Kidney epithelial cell (primary cell): ENCODE results near the gene TP73. TPM values are rescaled to one million over a fixed set of nuclear protein-coding genes. Genes with fewer than 3 reads are reported as not detected.

Source experiments
- DNase-seq: peaks from one replicate; pipeline ENCODE4 v3.0.0-alpha.2; 2010; ENCODE audit warnings: low read depth
- H3K27me3 ChIP-seq: 2 replicates; pipeline ENCODE4 v1.6.0; 2011; ENCODE audit warnings: low read length; ENCODE audit not compliant: control insufficient read depth, insufficient read depth
- H3K36me3 ChIP-seq: 2 replicates; pipeline ENCODE4 v1.5.1; 2011; ENCODE audit warnings: low read length; ENCODE audit not compliant: control insufficient read depth, insufficient read depth
- H3K4me3 ChIP-seq: 2 replicates; pipeline ENCODE4 v1.5.1; 2011; ENCODE audit warnings: low read depth, mild to moderate bottlenecking, control low read depth, low read length
- CTCF ChIP-seq: IDR thresholded peaks from 2 replicates; pipeline ENCODE4 v1.5.1; 2011; ENCODE audit warnings: mild to moderate bottlenecking, moderate library complexity, low read length, control low read depth, inconsistent platforms; ENCODE audit not compliant: insufficient read depth, poor library complexity, severe bottlenecking
- total RNA-seq: library from RNA; depleted of rRNA; stranded (reverse); fragments of >200 nt; gene quantifications from 2 replicates; pipeline ENCODE4 v1.2.3, GENCODE V29; 2015

Gene TP73
- total RNA-seq, 1 donor from 2014 or later = 0.04 TPM

DNA sequence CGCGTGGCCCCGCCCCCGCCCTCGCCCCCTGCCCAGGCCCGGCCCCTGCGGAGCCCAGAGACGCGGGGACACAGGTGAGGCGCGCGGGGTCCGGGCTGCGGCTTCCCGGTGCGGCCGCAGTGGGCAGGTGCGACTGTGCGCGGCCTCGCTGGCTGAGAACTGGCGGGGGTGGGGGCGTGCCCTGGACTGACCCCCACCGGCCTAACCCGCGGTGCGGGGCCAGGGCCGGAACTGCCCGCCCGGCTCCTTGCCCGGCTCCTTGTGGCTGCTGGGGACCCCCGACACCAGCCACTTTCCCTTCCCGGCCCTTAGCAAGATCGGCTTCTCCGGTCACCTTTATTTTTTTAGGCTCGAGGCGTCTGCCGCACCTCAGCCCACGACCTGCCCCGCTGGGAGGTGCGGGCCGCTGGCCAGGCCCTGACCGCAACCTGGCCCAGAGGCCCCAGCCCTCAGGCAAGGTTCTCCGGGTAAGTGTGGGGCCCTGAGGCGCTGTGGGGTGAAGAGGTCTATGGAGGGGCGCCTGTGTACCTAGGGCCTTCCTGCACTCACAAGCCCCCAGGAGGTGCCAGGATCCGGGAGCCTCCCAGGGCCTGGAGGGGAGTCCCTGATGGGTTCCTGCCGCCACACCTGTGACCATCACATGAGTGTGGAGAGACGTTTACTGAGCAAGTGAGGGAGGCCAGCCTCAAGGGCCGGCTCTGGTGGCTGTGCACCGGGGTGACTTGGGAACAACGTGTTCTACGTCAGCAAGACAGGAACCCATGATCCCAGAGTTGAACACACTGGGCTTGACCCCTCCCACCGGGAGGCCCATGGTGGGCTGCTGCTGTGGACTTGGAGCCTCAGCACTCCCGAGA is 120.6 kb downstream of the TP73 start, which contains the start of gene SMIM1:
Gene SMIM1 (plus strand): TSS at position 35 of the 857 bp plus-strand sequence. CDS start 2,625 bp downstream, outside the sequence.
- TF ChIP-seq CTCF = no peak
- Histone ChIP-seq H3K4me3 (peak within 1 kb of the TSS; percentile 52), H3K27me3 (peaks cover 8% of the 10 kb centered on the region), H3K36me3 (no peaks in the 10 kb centered on the region)
- DNase-seq = no peak

DNA sequence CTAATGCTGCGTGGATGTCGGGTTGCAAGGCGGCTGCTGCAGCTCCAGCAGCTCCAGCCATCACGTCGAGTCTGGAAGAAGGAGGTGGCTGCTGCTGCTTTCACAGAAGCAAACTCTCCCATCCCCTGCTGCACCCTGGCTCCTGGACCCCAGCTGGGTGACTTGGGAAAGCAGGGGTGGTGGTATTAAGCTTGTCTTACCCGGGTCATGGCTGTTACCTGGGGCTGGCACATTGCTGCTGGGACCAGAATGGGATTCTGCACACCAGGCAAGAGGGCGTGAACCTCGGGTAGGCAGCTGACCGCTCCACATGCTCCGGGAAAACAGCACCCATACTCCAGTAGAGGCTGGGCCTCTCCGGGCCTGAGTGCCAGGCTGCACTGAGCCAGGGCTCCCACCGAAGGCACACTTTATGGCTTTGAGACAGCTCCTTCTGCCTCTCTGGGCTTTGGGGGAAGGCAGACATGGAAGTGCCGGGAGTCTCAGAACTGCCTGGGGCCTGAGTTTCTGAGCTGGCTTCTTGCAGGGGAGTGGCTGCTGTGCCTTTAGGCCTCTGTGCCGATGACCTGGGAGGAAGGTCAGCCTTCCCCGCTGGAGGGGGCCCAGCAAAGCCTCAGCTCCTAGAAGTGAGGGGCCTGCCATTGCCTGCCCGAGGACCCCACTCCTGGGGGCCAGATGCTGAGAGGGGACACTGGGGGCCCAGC is 121.4 kb downstream of the TP73 start:
- Histone ChIP-seq H3K27me3 (peaks cover 8% of the 10 kb centered on the region), H3K4me3 (no peak overlapping the region), H3K36me3 (no peaks in the 10 kb centered on the region)
- TF ChIP-seq CTCF = no peak
- no peak for DNase-seq

DNA sequence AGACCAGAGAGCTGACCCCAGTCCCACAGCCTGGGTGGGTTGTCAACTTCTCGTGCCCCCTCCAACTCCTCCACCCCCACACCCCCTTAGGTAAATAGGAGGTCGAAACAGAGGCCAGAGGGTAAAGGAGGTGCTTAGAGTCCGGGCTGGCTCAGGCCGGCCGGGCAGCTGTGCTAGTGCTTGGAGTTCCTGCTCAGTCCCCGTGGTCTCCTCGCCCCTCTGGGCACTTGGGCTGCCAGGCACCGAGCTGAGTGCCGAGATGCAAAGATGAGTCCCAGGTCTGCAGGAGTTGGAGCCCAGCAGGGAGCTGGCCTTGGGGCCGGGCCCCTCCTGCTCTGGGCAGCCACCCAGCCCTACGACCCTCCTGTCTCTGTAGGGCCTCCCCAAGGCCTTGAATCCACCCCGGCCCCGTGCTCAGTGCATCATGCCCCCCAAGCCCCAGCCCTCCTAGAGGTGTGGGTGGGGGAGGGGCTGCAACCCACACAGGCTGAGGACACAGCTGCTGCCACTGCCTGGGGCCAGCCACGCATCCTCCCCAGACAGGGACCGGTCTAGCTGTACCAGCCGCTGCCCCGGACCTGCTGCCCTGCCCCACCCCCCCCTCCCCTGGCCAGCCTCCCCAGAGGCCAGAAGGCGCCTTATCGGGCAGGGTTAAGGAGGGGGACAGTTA is 122.1 kb downstream of the TP73 start:
- Histone ChIP-seq H3K36me3 (peaks cover 1% of the 10 kb centered on the region), H3K4me3 (no peak overlapping the region), H3K27me3 (peaks cover 8% of the 10 kb centered on the region)
- DNase-seq = no peak
- no peak for TF ChIP-seq CTCF

GRCh38 chr1:3774946-3775489 is 122.7 kb downstream of the TP73 start:
- Histone ChIP-seq H3K36me3 (peaks cover 1% of the 10 kb centered on the region), H3K27me3 (peaks cover 8% of the 10 kb centered on the region), H3K4me3 (no peak overlapping the region)
- no peak for DNase-seq
- no peak for TF ChIP-seq CTCF

GRCh38 chr1:3775490-3776230 is 123.3 kb downstream of the TP73 start:
- Histone ChIP-seq H3K36me3 (peaks cover 1% of the 10 kb centered on the region), H3K4me3 (no peak overlapping the region), H3K27me3 (peaks cover 5% of the 10 kb centered on the region)
- peak; percentile 37 for DNase-seq
- peak; percentile 54 for TF ChIP-seq CTCF
